ENCODE data around the gene HMX1. TPM values are rescaled to one million over a fixed set of nuclear protein-coding genes. Genes with fewer than 3 reads are reported as not detected.

Gene HMX1
- total RNA-seq, 1 donor from 2014 or later = 3.2 TPM

GRCh38 chr4:8888856-8889255, 17.2 kb upstream of the HMX1 start:
- Mint-ChIP-seq H3K4me1 (ENCODE audit: unreplicated experiment) (no peaks in the 10 kb centered on the region), H3K27me3 (peaks cover 91% of the 10 kb centered on the region), H3K27ac (no peak overlapping the region), H3K4me3 (no peak overlapping the region), H3K9me3 (no peaks in the 10 kb centered on the region), H3K36me3 (no peaks in the 10 kb centered on the region)
- TF ChIP-seq CTCF (conservative IDR thresholded peaks at IDR 0.05) = no peak
- DNase-seq (ENCODE audit: extremely low spot score, unreplicated experiment) = no peak

- H3K36me3 Mint-ChIP-seq = no peaks in the 10 kb centered on the region
- no peak for DNase-seq (ENCODE audit: extremely low spot score, unreplicated experiment)
- peaks cover 3% of the 10 kb centered on the region for H3K4me1 Mint-ChIP-seq (ENCODE audit: unreplicated experiment)
- no peak overlapping the region for H3K27ac Mint-ChIP-seq
- TF ChIP-seq CTCF (conservative IDR thresholded peaks at IDR 0.05) = peak; percentile 66
- peaks cover 85% of the 10 kb centered on the region for H3K27me3 Mint-ChIP-seq
- H3K9me3 Mint-ChIP-seq = no peaks in the 10 kb centered on the region
- no peak overlapping the region for H3K4me3 Mint-ChIP-seq
Observed at GRCh38 chr4:8886612-8887406, 15.2 kb upstream of the HMX1 start.

GRCh38 chr4:8882239-8882638, 10.6 kb upstream of the HMX1 start:
- Mint-ChIP-seq H3K27ac (no peak overlapping the region), H3K4me3 (no peak overlapping the region), H3K27me3 (peaks cover 80% of the 10 kb centered on the region), H3K4me1 (ENCODE audit: unreplicated experiment) (peaks cover 3% of the 10 kb centered on the region), H3K9me3 (no peaks in the 10 kb centered on the region), H3K36me3 (no peaks in the 10 kb centered on the region)
- no peak for TF ChIP-seq CTCF (conservative IDR thresholded peaks at IDR 0.05)
- no peak for DNase-seq (ENCODE audit: extremely low spot score, unreplicated experiment)

GRCh38 chr4:8880851-8881250, 9.2 kb upstream of the HMX1 start:
- no peak for DNase-seq (ENCODE audit: extremely low spot score, unreplicated experiment)
- Mint-ChIP-seq H3K27ac (no peak overlapping the region), H3K4me3 (no peak overlapping the region), H3K36me3 (no peaks in the 10 kb centered on the region), H3K4me1 (ENCODE audit: unreplicated experiment) (peaks cover 3% of the 10 kb centered on the region), H3K9me3 (no peaks in the 10 kb centered on the region), H3K27me3 (peaks cover 83% of the 10 kb centered on the region)
- TF ChIP-seq CTCF (conservative IDR thresholded peaks at IDR 0.05) = no peak

GRCh38 chr4:8879574-8879973, 7.9 kb upstream of the HMX1 start:
- Mint-ChIP-seq H3K4me1 (ENCODE audit: unreplicated experiment) (peaks cover 3% of the 10 kb centered on the region), H3K27ac (no peak overlapping the region), H3K27me3 (peaks cover 88% of the 10 kb centered on the region), H3K36me3 (no peaks in the 10 kb centered on the region), H3K4me3 (no peak overlapping the region), H3K9me3 (no peaks in the 10 kb centered on the region)
- no peak for TF ChIP-seq CTCF (conservative IDR thresholded peaks at IDR 0.05)
- no peak for DNase-seq (ENCODE audit: extremely low spot score, unreplicated experiment)
